SK-N-SH treated with all-trans-retinoic acid at 6 μM for 48 hours (cell line): ENCODE measurements around the gene ARTN.

Source experiments
- ATAC-seq: fragments of 200-7000 bp; cut with Tn5 transposase; 3 replicates; pipeline ENCODE4 v1.9.1; 2020; ENCODE audit warnings: mild to moderate bottlenecking, moderate library complexity
- ARNTL ChIP-seq: fragments of 450-650 bp; formaldehyde crosslinking; IDR thresholded peaks from 2 replicates; pipeline ENCODE4 v1.5.0; 2020; ENCODE audit warnings: low read depth, mild to moderate bottlenecking, moderate library complexity, borderline replicate concordance
- CREB5 ChIP-seq: fragments of 250-450 bp; sonication (Bioruptor Pico); IDR thresholded peaks from 2 replicates; pipeline ENCODE4 v1.5.1; 2020; ENCODE audit warnings: low read depth, mild to moderate bottlenecking, moderate library complexity
- CSDC2 ChIP-seq: fragments of 250-450 bp; sonication (Bioruptor Pico); IDR thresholded peaks from 2 replicates; pipeline ENCODE4 v1.5.0; 2020; ENCODE audit warnings: mild to moderate bottlenecking, moderate library complexity
- CSRNP3 ChIP-seq: fragments of 250-450 bp; sonication (Bioruptor Pico); IDR thresholded peaks from 2 replicates; pipeline ENCODE4 v1.5.1; 2021; ENCODE audit warnings: mild to moderate bottlenecking, moderate library complexity
- ESRRG ChIP-seq: fragments of 250-450 bp; sonication (Bioruptor Pico); IDR thresholded peaks from 2 replicates; pipeline ENCODE4 v1.6.1; 2021; ENCODE audit warnings: mild to moderate bottlenecking
- GLIS3 ChIP-seq: fragments of 250-450 bp; sonication (Bioruptor Pico); IDR thresholded peaks from 2 replicates; pipeline ENCODE4 v1.5.0; 2020; ENCODE audit warnings: mild to moderate bottlenecking, moderate library complexity
- ISL1 ChIP-seq: fragments of 250-450 bp; sonication (Bioruptor Pico); IDR thresholded peaks from 2 replicates; pipeline ENCODE4 v2.1.2; 2022; ENCODE audit warnings: mild to moderate bottlenecking, moderate library complexity
- OSR1 ChIP-seq: fragments of 250-450 bp; sonication (Bioruptor Pico); IDR thresholded peaks from 2 replicates; pipeline ENCODE4 v1.8.0; 2022; ENCODE audit warnings: moderate library complexity, mild to moderate bottlenecking, inconsistent platforms
- PPARA ChIP-seq: fragments of 250-450 bp; sonication (Bioruptor Pico); IDR thresholded peaks from 2 replicates; pipeline ENCODE4 v1.5.0; 2020; ENCODE audit warnings: mild to moderate bottlenecking, borderline replicate concordance
- RARB ChIP-seq: fragments of 250-450 bp; sonication (Bioruptor Pico); IDR thresholded peaks from 2 replicates; pipeline ENCODE4 v1.8.0; 2021; ENCODE audit warnings: mild to moderate bottlenecking, moderate library complexity
- SNAI2 ChIP-seq: fragments of 250-450 bp; sonication (Bioruptor Pico); IDR thresholded peaks from 2 replicates; pipeline ENCODE4 v1.5.0; 2020; ENCODE audit warnings: mild to moderate bottlenecking, moderate library complexity
- TCF4 ChIP-seq: fragments of 250-450 bp; sonication (Bioruptor Pico); IDR thresholded peaks from 2 replicates; pipeline ENCODE4 v1.8.0; 2021; ENCODE audit warnings: mild to moderate bottlenecking, moderate library complexity, borderline replicate concordance
- TOX ChIP-seq: fragments of 250-450 bp; sonication (Bioruptor Pico); IDR thresholded peaks from 2 replicates; pipeline ENCODE4 v1.8.0; 2021; ENCODE audit warnings: mild to moderate bottlenecking, moderate library complexity, borderline replicate concordance
- ZC3H10 ChIP-seq: fragments of 250-450 bp; sonication (Bioruptor Pico); IDR thresholded peaks from 2 replicates; pipeline ENCODE4 v1.5.1; 2021; ENCODE audit warnings: mild to moderate bottlenecking, moderate library complexity
- ZFP3 ChIP-seq: fragments of 250-450 bp; sonication (Bioruptor Pico); IDR thresholded peaks from 2 replicates; pipeline ENCODE4 v1.5.0; 2020; ENCODE audit warnings: mild to moderate bottlenecking, moderate library complexity
- ZFP30 ChIP-seq: fragments of 450-650 bp; formaldehyde crosslinking; IDR thresholded peaks from 2 replicates; pipeline ENCODE4 v1.5.0; 2022; ENCODE audit warnings: mild to moderate bottlenecking, moderate library complexity
- ZNF565 ChIP-seq: fragments of 450-650 bp; formaldehyde crosslinking; conservative IDR thresholded peaks from 2 replicates; pipeline ENCODE4 v1.5.0; 2020; ENCODE audit warnings: low read depth, mild to moderate bottlenecking, moderate library complexity
- ZNF70 ChIP-seq: fragments of 450-650 bp; formaldehyde crosslinking; IDR thresholded peaks from 2 replicates; pipeline ENCODE4 v1.5.0; 2020; ENCODE audit warnings: mild to moderate bottlenecking, moderate library complexity
- TF ChIP-seq, protein P1 (sequence below): fragments of 250-450 bp; sonication (Bioruptor Pico); IDR thresholded peaks from 2 replicates; pipeline ENCODE4 v1.8.0; 2021; ENCODE audit warnings: low read depth, mild to moderate bottlenecking, moderate library complexity, borderline replicate concordance
- TF ChIP-seq, protein P2 (sequence below): fragments of 250-450 bp; sonication (Bioruptor Pico); IDR thresholded peaks from 2 replicates; pipeline ENCODE4 v1.5.0; 2020; ENCODE audit warnings: mild to moderate bottlenecking, moderate library complexity
- TF ChIP-seq, protein P3 (sequence below): fragments of 250-450 bp; sonication (Bioruptor Pico); IDR thresholded peaks from 2 replicates; pipeline ENCODE4 v1.8.0; 2020; ENCODE audit warnings: mild to moderate bottlenecking, moderate library complexity, borderline replicate concordance

ARTN gene

GRCh38 chr1:43981135-43981491 is 47.5 kb downstream of the ARTN start:
- TF ChIP-seq, protein P1, sequence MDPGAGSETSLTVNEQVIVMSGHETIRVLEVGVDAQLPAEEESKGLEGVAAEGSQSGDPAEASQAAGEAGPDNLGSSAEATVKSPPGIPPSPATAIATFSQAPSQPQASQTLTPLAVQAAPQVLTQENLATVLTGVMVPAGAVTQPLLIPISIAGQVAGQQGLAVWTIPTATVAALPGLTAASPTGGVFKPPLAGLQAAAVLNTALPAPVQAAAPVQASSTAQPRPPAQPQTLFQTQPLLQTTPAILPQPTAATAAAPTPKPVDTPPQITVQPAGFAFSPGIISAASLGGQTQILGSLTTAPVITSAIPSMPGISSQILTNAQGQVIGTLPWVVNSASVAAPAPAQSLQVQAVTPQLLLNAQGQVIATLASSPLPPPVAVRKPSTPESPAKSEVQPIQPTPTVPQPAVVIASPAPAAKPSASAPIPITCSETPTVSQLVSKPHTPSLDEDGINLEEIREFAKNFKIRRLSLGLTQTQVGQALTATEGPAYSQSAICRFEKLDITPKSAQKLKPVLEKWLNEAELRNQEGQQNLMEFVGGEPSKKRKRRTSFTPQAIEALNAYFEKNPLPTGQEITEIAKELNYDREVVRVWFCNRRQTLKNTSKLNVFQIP: no peak
- no peak for TF ChIP-seq PPARA
- no peak for TF ChIP-seq TOX (CRISPR knock-in tag)
- no peak for TF ChIP-seq GLIS3 (CRISPR knock-in tag)
- no peak for TF ChIP-seq SNAI2 (CRISPR knock-in tag)
- no peak for TF ChIP-seq RARB
- TF ChIP-seq CSRNP3 (CRISPR knock-in tag): no peak
- ATAC-seq: no peak

GRCh38 chr1:43981636-43982035 is 48.0 kb downstream of the ARTN start:
- ATAC-seq: no peak
- TF ChIP-seq ISL1 (CRISPR knock-in tag): no peak
- TF ChIP-seq ESRRG: no peak
- no peak for TF ChIP-seq CREB5 (CRISPR knock-in tag)
- TF ChIP-seq PPARA: no peak
- TF ChIP-seq OSR1: no peak
- TF ChIP-seq TOX (CRISPR knock-in tag): no peak
- TF ChIP-seq ZC3H10 (CRISPR knock-in tag): no peak
- TF ChIP-seq ZNF70 (CRISPR knock-in tag): no peak

- no peak for ATAC-seq
- TF ChIP-seq TCF4 (CRISPR knock-in tag) (no peak), ZC3H10 (CRISPR knock-in tag) (no peak), ZFP3 (CRISPR knock-in tag) (no peak), OSR1 (no peak), ZFP30 (CRISPR knock-in tag) (no peak), GLIS3 (CRISPR knock-in tag) (no peak), ARNTL (CRISPR knock-in tag) (no peak), PPARA (no peak), CSDC2 (no peak), SNAI2 (CRISPR knock-in tag) (no peak), ZNF70 (CRISPR knock-in tag) (no peak), RARB (no peak), TOX (CRISPR knock-in tag) (no peak), ISL1 (CRISPR knock-in tag) (no peak), CSRNP3 (CRISPR knock-in tag) (no peak), CREB5 (CRISPR knock-in tag) (no peak), ZNF565 (CRISPR knock-in tag) (no peak)
- TF ChIP-seq, protein P2, sequence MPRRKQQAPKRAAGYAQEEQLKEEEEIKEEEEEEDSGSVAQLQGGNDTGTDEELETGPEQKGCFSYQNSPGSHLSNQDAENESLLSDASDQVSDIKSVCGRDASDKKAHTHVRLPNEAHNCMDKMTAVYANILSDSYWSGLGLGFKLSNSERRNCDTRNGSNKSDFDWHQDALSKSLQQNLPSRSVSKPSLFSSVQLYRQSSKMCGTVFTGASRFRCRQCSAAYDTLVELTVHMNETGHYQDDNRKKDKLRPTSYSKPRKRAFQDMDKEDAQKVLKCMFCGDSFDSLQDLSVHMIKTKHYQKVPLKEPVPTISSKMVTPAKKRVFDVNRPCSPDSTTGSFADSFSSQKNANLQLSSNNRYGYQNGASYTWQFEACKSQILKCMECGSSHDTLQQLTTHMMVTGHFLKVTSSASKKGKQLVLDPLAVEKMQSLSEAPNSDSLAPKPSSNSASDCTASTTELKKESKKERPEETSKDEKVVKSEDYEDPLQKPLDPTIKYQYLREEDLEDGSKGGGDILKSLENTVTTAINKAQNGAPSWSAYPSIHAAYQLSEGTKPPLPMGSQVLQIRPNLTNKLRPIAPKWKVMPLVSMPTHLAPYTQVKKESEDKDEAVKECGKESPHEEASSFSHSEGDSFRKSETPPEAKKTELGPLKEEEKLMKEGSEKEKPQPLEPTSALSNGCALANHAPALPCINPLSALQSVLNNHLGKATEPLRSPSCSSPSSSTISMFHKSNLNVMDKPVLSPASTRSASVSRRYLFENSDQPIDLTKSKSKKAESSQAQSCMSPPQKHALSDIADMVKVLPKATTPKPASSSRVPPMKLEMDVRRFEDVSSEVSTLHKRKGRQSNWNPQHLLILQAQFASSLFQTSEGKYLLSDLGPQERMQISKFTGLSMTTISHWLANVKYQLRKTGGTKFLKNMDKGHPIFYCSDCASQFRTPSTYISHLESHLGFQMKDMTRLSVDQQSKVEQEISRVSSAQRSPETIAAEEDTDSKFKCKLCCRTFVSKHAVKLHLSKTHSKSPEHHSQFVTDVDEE (CRISPR knock-in tag): no peak
- TF ChIP-seq, protein P3, sequence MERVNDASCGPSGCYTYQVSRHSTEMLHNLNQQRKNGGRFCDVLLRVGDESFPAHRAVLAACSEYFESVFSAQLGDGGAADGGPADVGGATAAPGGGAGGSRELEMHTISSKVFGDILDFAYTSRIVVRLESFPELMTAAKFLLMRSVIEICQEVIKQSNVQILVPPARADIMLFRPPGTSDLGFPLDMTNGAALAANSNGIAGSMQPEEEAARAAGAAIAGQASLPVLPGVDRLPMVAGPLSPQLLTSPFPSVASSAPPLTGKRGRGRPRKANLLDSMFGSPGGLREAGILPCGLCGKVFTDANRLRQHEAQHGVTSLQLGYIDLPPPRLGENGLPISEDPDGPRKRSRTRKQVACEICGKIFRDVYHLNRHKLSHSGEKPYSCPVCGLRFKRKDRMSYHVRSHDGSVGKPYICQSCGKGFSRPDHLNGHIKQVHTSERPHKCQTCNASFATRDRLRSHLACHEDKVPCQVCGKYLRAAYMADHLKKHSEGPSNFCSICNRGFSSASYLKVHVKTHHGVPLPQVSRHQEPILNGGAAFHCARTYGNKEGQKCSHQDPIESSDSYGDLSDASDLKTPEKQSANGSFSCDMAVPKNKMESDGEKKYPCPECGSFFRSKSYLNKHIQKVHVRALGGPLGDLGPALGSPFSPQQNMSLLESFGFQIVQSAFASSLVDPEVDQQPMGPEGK: no peak
- TF ChIP-seq, protein P1: no peak
Observed at GRCh38 chr1:43982241-43982640, 48.6 kb downstream of the ARTN start.
